ENCODE measurements around the gene RNF149. TPM values are rescaled to one million over a fixed set of nuclear protein-coding genes. Genes with fewer than 3 reads are reported as not detected.

RNF149 gene
- total RNA-seq, 1 donor from 2014 or later = 120 TPM

DNA sequence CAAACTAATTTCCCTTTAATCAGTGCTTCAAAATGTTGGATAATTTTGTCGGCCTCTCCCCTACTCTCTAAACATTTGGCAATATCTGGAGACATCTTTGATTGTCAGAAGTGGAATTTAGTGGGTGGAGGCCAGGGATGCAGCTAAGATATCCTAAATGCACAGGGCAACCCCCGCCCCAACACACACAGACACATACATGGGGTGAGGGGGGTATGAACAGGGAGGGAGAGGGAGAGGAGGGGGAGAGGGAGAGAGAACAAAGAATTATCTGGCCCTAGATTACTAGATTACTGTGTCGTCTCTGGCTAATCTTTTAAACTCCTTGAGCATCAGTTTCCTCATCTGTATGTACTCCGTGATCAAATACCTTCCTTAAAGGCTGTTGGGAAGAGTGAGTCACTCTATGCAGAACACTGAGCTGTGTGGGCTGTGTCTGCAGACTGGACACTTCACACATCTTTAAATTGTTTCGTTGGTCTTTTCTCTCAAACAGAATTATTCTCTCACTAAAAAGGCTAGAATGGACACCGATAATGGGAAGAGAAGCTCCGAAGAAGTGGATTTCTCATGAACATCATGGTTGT is 2.9 kb downstream of the RNF149 start:
- Histone ChIP-seq H3K36me3 (ENCODE audit: control insufficient read depth, insufficient read depth, low read length) (peaks cover 2% of the 10 kb centered on the region), H3K4me3 (ENCODE audit: low read depth, low read length) (no peak overlapping the region), H3K27me3 (ENCODE audit: control insufficient read depth, insufficient read depth, low read length) (no peaks in the 10 kb centered on the region)
- FAIRE-seq (no peak), DNase-seq (ENCODE audit: low read depth) (peak; percentile 78)
- TF ChIP-seq, protein P1, sequence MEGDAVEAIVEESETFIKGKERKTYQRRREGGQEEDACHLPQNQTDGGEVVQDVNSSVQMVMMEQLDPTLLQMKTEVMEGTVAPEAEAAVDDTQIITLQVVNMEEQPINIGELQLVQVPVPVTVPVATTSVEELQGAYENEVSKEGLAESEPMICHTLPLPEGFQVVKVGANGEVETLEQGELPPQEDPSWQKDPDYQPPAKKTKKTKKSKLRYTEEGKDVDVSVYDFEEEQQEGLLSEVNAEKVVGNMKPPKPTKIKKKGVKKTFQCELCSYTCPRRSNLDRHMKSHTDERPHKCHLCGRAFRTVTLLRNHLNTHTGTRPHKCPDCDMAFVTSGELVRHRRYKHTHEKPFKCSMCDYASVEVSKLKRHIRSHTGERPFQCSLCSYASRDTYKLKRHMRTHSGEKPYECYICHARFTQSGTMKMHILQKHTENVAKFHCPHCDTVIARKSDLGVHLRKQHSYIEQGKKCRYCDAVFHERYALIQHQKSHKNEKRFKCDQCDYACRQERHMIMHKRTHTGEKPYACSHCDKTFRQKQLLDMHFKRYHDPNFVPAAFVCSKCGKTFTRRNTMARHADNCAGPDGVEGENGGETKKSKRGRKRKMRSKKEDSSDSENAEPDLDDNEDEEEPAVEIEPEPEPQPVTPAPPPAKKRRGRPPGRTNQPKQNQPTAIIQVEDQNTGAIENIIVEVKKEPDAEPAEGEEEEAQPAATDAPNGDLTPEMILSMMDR (IDR thresholded peaks at IDR 0.05; ENCODE audit: insufficient read depth, low read length, severe bottlenecking) = no peak

DNA sequence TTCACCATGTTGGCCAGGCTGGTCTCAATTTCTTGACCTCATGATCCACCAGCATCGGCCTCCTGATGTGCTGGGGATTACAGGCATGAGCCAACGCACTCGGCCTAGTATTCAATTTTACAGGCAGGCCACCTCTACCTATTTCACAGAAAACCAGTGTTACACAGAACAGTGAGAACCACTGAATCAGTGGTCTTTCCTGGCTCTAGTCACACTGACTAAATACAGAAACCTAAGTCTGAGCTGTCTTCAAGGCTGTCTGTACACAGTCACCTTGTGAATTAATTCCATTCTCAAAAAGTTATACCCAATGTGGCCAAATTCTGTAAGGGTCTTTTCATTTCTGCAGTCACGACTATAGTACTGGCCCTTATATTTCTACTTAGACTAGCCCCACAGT is 3.5 kb downstream of the RNF149 start:
- TF ChIP-seq, protein P1 (IDR thresholded peaks at IDR 0.05; ENCODE audit: insufficient read depth, low read length, severe bottlenecking) = no peak
- DNase-seq (ENCODE audit: low read depth) = no peak
- no peak for FAIRE-seq
- no peak overlapping the region for H3K4me3 ChIP-seq (ENCODE audit: low read depth, low read length)
- peaks cover 2% of the 10 kb centered on the region for H3K36me3 ChIP-seq (ENCODE audit: control insufficient read depth, insufficient read depth, low read length)
- H3K27me3 ChIP-seq (ENCODE audit: control insufficient read depth, insufficient read depth, low read length) = no peaks in the 10 kb centered on the region

DNA sequence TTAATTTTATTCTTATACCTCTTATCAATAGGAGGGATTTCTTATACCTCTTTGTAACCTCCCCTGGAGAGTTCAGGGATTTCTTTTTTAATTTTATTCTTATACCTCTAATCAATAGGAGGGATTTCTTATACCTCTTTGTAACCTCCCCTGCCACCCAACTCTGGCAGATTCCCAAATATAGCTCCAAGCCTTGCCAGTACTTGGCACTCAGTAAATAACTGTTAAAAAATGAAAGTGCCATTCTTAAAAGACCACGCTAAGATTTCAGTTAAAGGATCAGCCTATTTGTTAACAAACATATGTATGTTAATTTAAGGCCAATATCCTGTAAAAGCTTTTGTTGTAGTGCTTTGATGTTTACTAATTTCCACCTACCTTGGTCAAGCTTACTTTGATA is 4.8 kb downstream of the RNF149 start:
- TF ChIP-seq, protein P1 (IDR thresholded peaks at IDR 0.05; ENCODE audit: insufficient read depth, low read length, severe bottlenecking) = no peak
- Histone ChIP-seq H3K27me3 (ENCODE audit: control insufficient read depth, insufficient read depth, low read length) (no peaks in the 10 kb centered on the region), H3K4me3 (ENCODE audit: low read depth, low read length) (no peak overlapping the region), H3K36me3 (ENCODE audit: control insufficient read depth, insufficient read depth, low read length) (peaks cover 2% of the 10 kb centered on the region)
- no peak for FAIRE-seq
- DNase-seq (ENCODE audit: low read depth) = no peak

DNA sequence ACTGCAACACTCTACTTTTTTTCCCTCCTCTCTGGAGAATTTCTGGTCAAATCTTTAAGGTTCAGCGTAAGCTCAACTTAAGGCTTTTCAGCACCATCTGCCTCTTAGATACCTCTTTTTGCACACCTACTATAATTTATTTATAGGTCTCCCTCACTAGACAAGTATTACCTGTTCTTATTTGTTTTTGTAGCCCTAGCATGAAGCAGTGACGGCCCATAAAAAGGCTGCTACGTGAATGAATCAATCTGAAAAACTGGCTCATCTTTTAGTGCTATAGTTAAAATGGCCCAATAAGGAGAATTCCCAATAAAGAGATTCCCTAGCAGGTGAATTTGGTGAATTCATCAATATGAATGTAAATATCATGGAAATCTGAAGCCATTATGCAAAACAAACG is 6.5 kb downstream of the RNF149 start:
- Histone ChIP-seq H3K27me3 (ENCODE audit: control insufficient read depth, insufficient read depth, low read length) (no peaks in the 10 kb centered on the region), H3K4me3 (ENCODE audit: low read depth, low read length) (no peak overlapping the region), H3K36me3 (ENCODE audit: control insufficient read depth, insufficient read depth, low read length) (peaks cover 2% of the 10 kb centered on the region)
- TF ChIP-seq, protein P1 (IDR thresholded peaks at IDR 0.05; ENCODE audit: insufficient read depth, low read length, severe bottlenecking) = no peak
- FAIRE-seq = no peak
- no peak for DNase-seq (ENCODE audit: low read depth)

DNA sequence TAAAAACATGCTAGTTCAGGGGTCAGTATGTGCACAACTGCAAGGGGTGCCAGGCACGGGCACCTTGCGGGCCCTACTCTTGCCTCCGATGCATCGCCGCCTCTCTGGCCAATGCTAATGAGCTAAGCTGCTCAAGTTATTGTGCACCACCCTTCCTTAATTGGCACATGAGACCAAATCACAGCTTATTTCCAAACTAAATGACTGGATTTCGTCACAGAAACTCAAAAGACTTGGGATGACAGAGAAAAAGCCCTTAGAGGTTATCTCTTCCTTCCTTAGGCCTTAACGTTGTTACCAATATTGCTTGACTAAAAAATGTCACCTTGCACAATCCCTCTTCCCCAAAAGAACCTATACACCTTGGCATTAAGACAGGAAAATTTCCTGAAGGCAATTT is 7.7 kb downstream of the RNF149 start:
- TF ChIP-seq, protein P1 (IDR thresholded peaks at IDR 0.05; ENCODE audit: insufficient read depth, low read length, severe bottlenecking) = no peak
- DNase-seq (ENCODE audit: low read depth) (no peak), FAIRE-seq (no peak)
- Histone ChIP-seq H3K36me3 (ENCODE audit: control insufficient read depth, insufficient read depth, low read length) (peaks cover 2% of the 10 kb centered on the region), H3K4me3 (ENCODE audit: low read depth, low read length) (no peak overlapping the region), H3K27me3 (ENCODE audit: control insufficient read depth, insufficient read depth, low read length) (no peaks in the 10 kb centered on the region)

DNA sequence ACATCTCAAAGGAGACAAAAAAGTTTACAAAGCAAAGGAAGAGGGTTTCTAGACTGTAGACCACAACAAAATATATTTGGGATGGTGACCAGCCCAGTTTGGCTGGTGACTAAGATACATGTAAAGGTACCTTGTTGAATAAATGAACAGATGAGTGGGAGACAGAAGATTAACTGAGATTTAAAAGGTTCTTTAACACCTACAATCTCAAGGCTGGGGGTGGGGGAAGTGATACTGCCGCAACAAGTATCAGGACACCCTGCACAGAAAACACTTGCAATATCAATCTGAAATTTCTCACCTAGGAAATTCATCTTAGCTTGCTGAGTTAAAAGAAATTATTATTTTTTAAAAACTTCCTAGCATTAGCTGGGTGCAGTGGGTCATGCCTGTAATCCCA is 8.3 kb downstream of the RNF149 start:
- Histone ChIP-seq H3K4me3 (ENCODE audit: low read depth, low read length) (no peak overlapping the region), H3K27me3 (ENCODE audit: control insufficient read depth, insufficient read depth, low read length) (no peaks in the 10 kb centered on the region), H3K36me3 (ENCODE audit: control insufficient read depth, insufficient read depth, low read length) (peaks cover 2% of the 10 kb centered on the region)
- DNase-seq (ENCODE audit: low read depth) (no peak), FAIRE-seq (no peak)
- TF ChIP-seq, protein P1 (IDR thresholded peaks at IDR 0.05; ENCODE audit: insufficient read depth, low read length, severe bottlenecking) = no peak
